Measurements from ENCODE around the gene SPSB4. TPM values are rescaled to one million over a fixed set of nuclear protein-coding genes. Genes with fewer than 3 reads are reported as not detected.

Gene SPSB4
- total and polyA plus RNA-seq, 4 donors, result 0.19 to 1.9 (median 0.87) TPM

DNA sequence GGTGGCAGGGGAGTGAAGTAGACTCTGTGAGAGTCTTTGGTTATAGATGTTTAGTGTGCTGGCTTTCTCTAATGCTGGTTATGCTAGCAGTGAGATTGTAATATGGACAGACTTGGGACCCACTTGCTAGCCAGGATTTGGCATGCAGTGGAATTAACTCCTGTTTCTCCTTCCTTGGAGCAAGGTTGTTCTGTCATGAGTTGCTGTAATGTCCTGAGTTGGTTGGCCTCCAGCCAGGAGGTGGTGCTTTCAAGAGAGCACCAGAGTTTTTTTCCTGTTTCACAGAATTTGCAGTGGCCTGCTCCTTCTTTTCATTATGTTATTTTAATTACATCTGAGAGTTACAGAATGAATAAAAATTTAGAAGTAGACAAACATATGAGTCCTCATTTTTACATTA lies 92.4 kb downstream of the SPSB4 start:
- no peaks in the 10 kb centered on the region for H3K4me1 ChIP-seq (ENCODE audit: control insufficient read depth in 4 of 4, insufficient read depth in 4 of 4, low read length in 3 of 4)
- DNase-seq (ENCODE audit: low spot score), result no peak
- no peak overlapping the region for H3K9ac ChIP-seq (ENCODE audit: low read depth in 1 of 2, low read length in 2 of 2)
- no peak overlapping the region for H3K27ac ChIP-seq (ENCODE audit: low read depth in 1 of 2, low read length in 2 of 2)
- H3K4me3 ChIP-seq (ENCODE audit: low read depth in 1 of 3, low read length in 3 of 3), result no peak overlapping the region
- no peaks in the 10 kb centered on the region for H3K27me3 ChIP-seq (ENCODE audit: control insufficient read depth in 4 of 4, insufficient read depth in 4 of 4, low read length in 3 of 4)
- H3K9me3 ChIP-seq (ENCODE audit: control insufficient read depth in 4 of 4, low read length in 3 of 4), result peaks cover 2 to 11% (median 3%) of the 10 kb centered on the region in 4 donors
- TF ChIP-seq YY1 (IDR thresholded peaks at IDR 0.05) (no peak), SP1 (IDR thresholded peaks at IDR 0.05) (no peak), FOXA2 (IDR thresholded peaks at IDR 0.05) (no peak), HNF4A (conservative IDR thresholded peaks at IDR 0.05) (no peak), RAD21 (IDR thresholded peaks at IDR 0.05) (no peak), REST (IDR thresholded peaks at IDR 0.05) (no peak), RXRA (IDR thresholded peaks at IDR 0.05) (no peak), NR2F2 (IDR thresholded peaks at IDR 0.05) (no peak), EGR1 (IDR thresholded peaks at IDR 0.05; ENCODE audit: low read depth in 2 of 2) (no peak), CTCF (IDR thresholded peaks at IDR 0.05; ENCODE audit: low read depth, low read length, missing input control) (no peak), HNF4G (IDR thresholded peaks at IDR 0.05) (no peak), JUND (IDR thresholded peaks at IDR 0.05) (no peak), FOXA1 (IDR thresholded peaks at IDR 0.05) (no peak), GABPA (IDR thresholded peaks at IDR 0.05 in 1 of 2, conservative IDR thresholded peaks at IDR 0.05 in 1 of 2) (no peak), TAF1 (conservative IDR thresholded peaks at IDR 0.05) (no peak)
- TF ChIP-seq, protein P1, sequence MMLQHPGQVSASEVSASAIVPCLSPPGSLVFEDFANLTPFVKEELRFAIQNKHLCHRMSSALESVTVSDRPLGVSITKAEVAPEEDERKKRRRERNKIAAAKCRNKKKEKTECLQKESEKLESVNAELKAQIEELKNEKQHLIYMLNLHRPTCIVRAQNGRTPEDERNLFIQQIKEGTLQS (IDR thresholded peaks at IDR 0.05), result no peak
- TF ChIP-seq, protein P2, sequence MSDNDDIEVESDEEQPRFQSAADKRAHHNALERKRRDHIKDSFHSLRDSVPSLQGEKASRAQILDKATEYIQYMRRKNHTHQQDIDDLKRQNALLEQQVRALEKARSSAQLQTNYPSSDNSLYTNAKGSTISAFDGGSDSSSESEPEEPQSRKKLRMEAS (IDR thresholded peaks at IDR 0.05), result no peak
- TF ChIP-seq, protein P3, sequence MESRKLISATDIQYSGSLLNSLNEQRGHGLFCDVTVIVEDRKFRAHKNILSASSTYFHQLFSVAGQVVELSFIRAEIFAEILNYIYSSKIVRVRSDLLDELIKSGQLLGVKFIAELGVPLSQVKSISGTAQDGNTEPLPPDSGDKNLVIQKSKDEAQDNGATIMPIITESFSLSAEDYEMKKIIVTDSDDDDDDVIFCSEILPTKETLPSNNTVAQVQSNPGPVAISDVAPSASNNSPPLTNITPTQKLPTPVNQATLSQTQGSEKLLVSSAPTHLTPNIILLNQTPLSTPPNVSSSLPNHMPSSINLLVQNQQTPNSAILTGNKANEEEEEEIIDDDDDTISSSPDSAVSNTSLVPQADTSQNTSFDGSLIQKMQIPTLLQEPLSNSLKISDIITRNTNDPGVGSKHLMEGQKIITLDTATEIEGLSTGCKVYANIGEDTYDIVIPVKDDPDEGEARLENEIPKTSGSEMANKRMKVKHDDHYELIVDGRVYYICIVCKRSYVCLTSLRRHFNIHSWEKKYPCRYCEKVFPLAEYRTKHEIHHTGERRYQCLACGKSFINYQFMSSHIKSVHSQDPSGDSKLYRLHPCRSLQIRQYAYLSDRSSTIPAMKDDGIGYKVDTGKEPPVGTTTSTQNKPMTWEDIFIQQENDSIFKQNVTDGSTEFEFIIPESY (IDR thresholded peaks at IDR 0.05), result no peak
- H3K36me3 ChIP-seq (ENCODE audit: control insufficient read depth in 4 of 4, insufficient read depth in 3 of 4, low read depth in 1 of 4, low read length in 3 of 4), result no peaks in the 10 kb centered on the region

Measured in liver (tissue), 9 donors.